Mucosa of gallbladder (tissue), 1 donor: ENCODE measurements around the gene RAD51AP1. TPM values are rescaled to one million over a fixed set of nuclear protein-coding genes. Genes with fewer than 3 reads are reported as not detected.
"Not testable (repeated sequence)": the region's sequence is repeated elsewhere in the genome, so short reads cannot be mapped to it uniquely, and the experiment has no call there.

Source experiments
- DNase-seq: peaks from one replicate; pipeline ENCODE4 v3.0.0-alpha.2; 2020; ENCODE audit warnings: low spot score
- total RNA-seq: library from RNA; stranded (reverse); gene quantifications from one replicate; pipeline ENCODE4 v1.2.1, GENCODE V29; 2021
- donor health status: DM: no; HTN: no; CAD: no.

The RAD51AP1 gene
- 1.1 TPM for total RNA-seq

- peak; percentile 97 for DNase-seq
These were observed at the start of gene RAD51AP1 for GRCh38 chr12:4538207-4539160. Gene RAD51AP1, plus strand, starts transcription at chr12:4538890. Its CDS starts 50 bp downstream, at chr12:4538940.

GRCh38 chr12:4489556-4489955, 49.1 kb upstream of the RAD51AP1 start:
- DNase-seq: no peak

GRCh38 chr12:4490973-4491372, 47.7 kb upstream of the RAD51AP1 start:
- no peak for DNase-seq

- no peak for DNase-seq
These were observed 42.4 kb upstream of the RAD51AP1 start for GRCh38 chr12:4496145-4496838.

GRCh38 chr12:4499186-4499585, 39.5 kb upstream of the RAD51AP1 start:
- no peak for DNase-seq

- no peak for DNase-seq
These were observed 33.2 kb upstream of the RAD51AP1 start for GRCh38 chr12:4505376-4505986.

- DNase-seq: no peak
These were observed 32.3 kb upstream of the RAD51AP1 start for GRCh38 chr12:4506430-4506829.

- no peak for DNase-seq
These were observed 31.8 kb upstream of the RAD51AP1 start for GRCh38 chr12:4506870-4507269.

- not testable (repeated sequence) for DNase-seq
These were observed 30.2 kb upstream of the RAD51AP1 start for GRCh38 chr12:4508503-4508902.

GRCh38 chr12:4509269-4509668, 29.4 kb upstream of the RAD51AP1 start:
- DNase-seq: not testable (repeated sequence)

GRCh38 chr12:4518106-4518728, 20.5 kb upstream of the RAD51AP1 start:
- no peak for DNase-seq

- not testable (repeated sequence) for DNase-seq
These were observed 15.2 kb upstream of the RAD51AP1 start for GRCh38 chr12:4523443-4523842.

GRCh38 chr12:4526923-4527546, 11.7 kb upstream of the RAD51AP1 start:
- DNase-seq: no peak

- DNase-seq: no peak
These were observed 8.5 kb upstream of the RAD51AP1 start for GRCh38 chr12:4530160-4530559.

GRCh38 chr12:4530982-4531586, 7.6 kb upstream of the RAD51AP1 start:
- DNase-seq: no peak

- no peak for DNase-seq
These were observed 3.6 kb upstream of the RAD51AP1 start for GRCh38 chr12:4535092-4535491.

GRCh38 chr12:4535871-4536270, 2.8 kb upstream of the RAD51AP1 start:
- DNase-seq: no peak

GRCh38 chr12:4539167-4539870, 629 bp downstream of the RAD51AP1 start:
- no peak for DNase-seq

- no peak for DNase-seq
These were observed 1.5 kb downstream of the RAD51AP1 start for GRCh38 chr12:4540170-4540569.

- DNase-seq: no peak
These were observed 1.9 kb downstream of the RAD51AP1 start for GRCh38 chr12:4540638-4541037.
